PC-3 (cell line): ENCODE measurements around the gene RAD51D. TPM values are rescaled to one million over a fixed set of nuclear protein-coding genes. Genes with fewer than 3 reads are reported as not detected.

Experiments
- ATAC-seq: fragments of 200-7000 bp; cut with Tn5 transposase; 2 replicates; pipeline ENCODE4 v1.9.1; 2020; ENCODE audit warnings: mild to moderate bottlenecking, moderate library complexity
- BruUV-seq: library from RNA; stranded (reverse); fragments of 400-500 nt; replicated peaks from 2 replicates; lab custom pipeline; 2021; lab: Mats Ljungman, UMichigan
- CTCF ChIA-PET: fragments of 300-600 bp; sonication (Branson Sonifier 250); formaldehyde crosslinking; loops from one replicate; lab custom pipeline; 2022; ENCODE audit warnings: antibody characterized with exemption; lab: Charles Lee
- POLR2A ChIA-PET: fragments of 300-600 bp; sonication (Branson Sonifier 250); formaldehyde crosslinking; loops from one replicate; lab custom pipeline; 2022; ENCODE audit warnings: antibody characterized with exemption; ENCODE audit not compliant: unreplicated experiment; lab: Charles Lee
- DNase-seq: peaks from one replicate; pipeline ENCODE4 v3.0.0-alpha.2; 2015
- H2AFZ ChIP-seq: fragments of 300-600 bp; sonication (generic); 2 replicates; pipeline ENCODE4 v1.6.0; 2016; ENCODE audit warnings: antibody characterized with exemption, low read length
- H3F3A ChIP-seq: fragments of 300-600 bp; sonication (generic); one replicate; pipeline ENCODE4 v1.6.0; 2017; ENCODE audit warnings: antibody characterized with exemption, low read length, control low read depth, mild to moderate bottlenecking; ENCODE audit not compliant: unreplicated experiment
- H3K27ac ChIP-seq: fragments of 300-600 bp; sonication (generic); 2 replicates; pipeline ENCODE4 v1.5.1; 2016; ENCODE audit warnings: mild to moderate bottlenecking, low read length
- H3K27me3 ChIP-seq: fragments of 300-600 bp; sonication (generic); 2 replicates; pipeline ENCODE4 v1.6.1; 2016; ENCODE audit warnings: low read length, mixed read lengths
- H3K36me3 ChIP-seq: fragments of 300-600 bp; sonication (generic); 2 replicates; pipeline ENCODE4 v1.6.1; 2016; ENCODE audit warnings: low read depth, mixed run types, low read length, mixed read lengths
- H3K4me1 ChIP-seq: fragments of 300-600 bp; sonication (generic); 2 replicates; pipeline ENCODE4 v1.5.1; 2016; ENCODE audit warnings: low read length; ENCODE audit not compliant: insufficient read depth
- H3K4me2 ChIP-seq: fragments of 300-600 bp; sonication (generic); 2 replicates; pipeline ENCODE4 v1.6.0; 2016; ENCODE audit warnings: low read length
- H3K4me3 ChIP-seq: fragments of 300-600 bp; sonication (generic); 2 replicates; pipeline ENCODE4 v1.5.1; 2016; ENCODE audit warnings: mild to moderate bottlenecking, low read length, mixed read lengths
- H3K79me2 ChIP-seq: fragments of 300-600 bp; sonication (generic); 2 replicates; pipeline ENCODE4 v1.6.1; 2017; ENCODE audit warnings: low read length, mixed read lengths
- H3K9ac ChIP-seq: fragments of 300-600 bp; sonication (generic); 2 replicates; pipeline ENCODE4 v1.6.0; 2016; ENCODE audit warnings: mild to moderate bottlenecking, low read length
- H3K9me2 ChIP-seq: fragments of 300-600 bp; sonication (generic); replicated peaks from 2 replicates; pipeline ENCODE4 v1.6.1; 2016; ENCODE audit warnings: mixed run types, low read length, mixed read lengths
- H3K9me3 ChIP-seq: fragments of 300-600 bp; sonication (generic); 2 replicates; pipeline ENCODE4 v1.6.1; 2016; ENCODE audit warnings: low read length, mixed read lengths
- H4K20me1 ChIP-seq: fragments of 300-600 bp; sonication (generic); 2 replicates; pipeline ENCODE4 v1.6.1; 2016; ENCODE audit warnings: low read length, mixed read lengths
- EZH2 ChIP-seq: fragments of 300-600 bp; sonication (generic); IDR thresholded peaks from one replicate; pipeline ENCODE4 v1.6.1; 2017; ENCODE audit warnings: antibody characterized with exemption, mild to moderate bottlenecking, low read length; ENCODE audit not compliant: unreplicated experiment
- EZH2phosphoT487 ChIP-seq: fragments of 300-600 bp; sonication (generic); IDR thresholded peaks from 2 replicates; pipeline ENCODE4 v1.6.1; 2018; ENCODE audit warnings: mild to moderate bottlenecking, antibody characterized with exemption, low read length, borderline replicate concordance
- intact Hi-C: fragments of 100-400 bp; cut with micrococcal nuclease; formaldehyde crosslinking; loops from 2 replicates; pipeline ENCODE4 v1.9.0; 2023
- total RNA-seq: library from RNA; depleted of rRNA; stranded (reverse); fragments of >200 nt; gene quantifications from 2 replicates; pipeline ENCODE4 v1.2.3, GENCODE V29; 2014
- TF ChIP-seq, protein P1 (sequence below): fragments of 300-600 bp; sonication (generic); conservative IDR thresholded peaks from 2 replicates; pipeline ENCODE4 v1.5.1; 2017; ENCODE audit warnings: antibody characterized with exemption, low read depth, mild to moderate bottlenecking, low read length

The RAD51D gene
- total RNA-seq, 1 experiment from 2014 or later: 10.7 TPM

- H3K27ac ChIP-seq: no peak overlapping the region
- H3K4me1 ChIP-seq: no peaks in the 10 kb centered on the region
- no peak for TF ChIP-seq EZH2phosphoT487
- TF ChIP-seq, protein P1, sequence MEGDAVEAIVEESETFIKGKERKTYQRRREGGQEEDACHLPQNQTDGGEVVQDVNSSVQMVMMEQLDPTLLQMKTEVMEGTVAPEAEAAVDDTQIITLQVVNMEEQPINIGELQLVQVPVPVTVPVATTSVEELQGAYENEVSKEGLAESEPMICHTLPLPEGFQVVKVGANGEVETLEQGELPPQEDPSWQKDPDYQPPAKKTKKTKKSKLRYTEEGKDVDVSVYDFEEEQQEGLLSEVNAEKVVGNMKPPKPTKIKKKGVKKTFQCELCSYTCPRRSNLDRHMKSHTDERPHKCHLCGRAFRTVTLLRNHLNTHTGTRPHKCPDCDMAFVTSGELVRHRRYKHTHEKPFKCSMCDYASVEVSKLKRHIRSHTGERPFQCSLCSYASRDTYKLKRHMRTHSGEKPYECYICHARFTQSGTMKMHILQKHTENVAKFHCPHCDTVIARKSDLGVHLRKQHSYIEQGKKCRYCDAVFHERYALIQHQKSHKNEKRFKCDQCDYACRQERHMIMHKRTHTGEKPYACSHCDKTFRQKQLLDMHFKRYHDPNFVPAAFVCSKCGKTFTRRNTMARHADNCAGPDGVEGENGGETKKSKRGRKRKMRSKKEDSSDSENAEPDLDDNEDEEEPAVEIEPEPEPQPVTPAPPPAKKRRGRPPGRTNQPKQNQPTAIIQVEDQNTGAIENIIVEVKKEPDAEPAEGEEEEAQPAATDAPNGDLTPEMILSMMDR: no peak
- no peak for TF ChIP-seq EZH2
- BruUV-seq: TSS peak; percentile 14
- DNase-seq: no peak
- no peaks in the 10 kb centered on the region for H4K20me1 ChIP-seq
- intact Hi-C loops: no loop called here
- H3K4me2 ChIP-seq: no peak overlapping the region
- no peaks in the 10 kb centered on the region for H3K27me3 ChIP-seq
- H2AFZ ChIP-seq: no peak overlapping the region
- H3K36me3 ChIP-seq: peaks cover 8% of the 10 kb centered on the region
- H3K9me3 ChIP-seq: no peaks in the 10 kb centered on the region
- H3K4me3 ChIP-seq: no peak overlapping the region
- H3K9ac ChIP-seq: no peak overlapping the region
- no peak for ATAC-seq
- no peaks in the 10 kb centered on the region for H3K79me2 ChIP-seq
- no peaks in the 10 kb centered on the region for H3K9me2 ChIP-seq
- ChIA-PET CTCF (no interaction called here), POLR2A (no interaction called here)
- no peaks in the 10 kb centered on the region for H3F3A ChIP-seq
Observed at GRCh38 chr17:35129154-35129972, 9.7 kb upstream of the RAD51D start.

- BruUV-seq: no TSS peak
- intact Hi-C loops: no loop called here
- Histone ChIP-seq H2AFZ (no peak overlapping the region), H3K9ac (no peak overlapping the region), H3K27ac (no peak overlapping the region), H3K4me2 (no peak overlapping the region), H3K9me3 (no peaks in the 10 kb centered on the region), H3K36me3 (peaks cover 5% of the 10 kb centered on the region), H3K27me3 (no peaks in the 10 kb centered on the region), H3K4me1 (no peaks in the 10 kb centered on the region), H4K20me1 (no peaks in the 10 kb centered on the region), H3F3A (no peaks in the 10 kb centered on the region), H3K4me3 (no peak overlapping the region), H3K9me2 (no peaks in the 10 kb centered on the region), H3K79me2 (no peaks in the 10 kb centered on the region)
- ChIA-PET CTCF (no interaction called here), POLR2A (no interaction called here)
- DNase-seq (no peak), ATAC-seq (no peak)
- TF ChIP-seq EZH2phosphoT487 (no peak), EZH2 (no peak)
- TF ChIP-seq, protein P1: no peak
Observed at GRCh38 chr17:35127751-35128514, 8.3 kb upstream of the RAD51D start.

DNA sequence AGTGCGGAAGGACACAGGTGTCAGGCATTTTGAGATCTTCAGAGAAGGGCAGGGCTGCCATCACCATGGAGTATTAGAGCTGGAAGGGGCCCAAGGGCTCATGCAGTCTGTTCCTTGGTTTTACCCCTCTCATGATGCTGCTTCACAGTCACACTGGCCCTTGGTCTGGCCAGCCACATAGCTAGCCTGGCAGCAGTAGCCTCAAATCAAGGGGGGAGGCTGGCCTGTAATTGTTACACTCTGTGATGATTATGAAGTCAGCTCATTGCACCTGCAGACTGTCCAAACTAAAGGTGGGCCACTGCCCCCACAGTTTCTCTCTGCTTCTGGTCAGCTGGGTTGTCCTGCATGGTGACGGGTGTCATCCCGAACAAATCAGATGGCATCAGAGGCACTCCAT lies 1.7 kb upstream of the RAD51D start, which contains the start of gene FNDC8:
TSS of gene FNDC8 (plus strand) at position 301 of the 400 bp plus-strand sequence. CDS start at position 380, 79 bp downstream.
- Histone ChIP-seq H3K9me3 (no peaks in the 10 kb centered on the region), H3K27ac (no peak within 1 kb of the TSS), H3K27me3 (no peaks in the 10 kb centered on the region), H3K4me2 (no peak within 1 kb of the TSS), H3K9me2 (no peaks in the 10 kb centered on the region), H3F3A (no peaks in the 10 kb centered on the region), H3K9ac (no peak within 1 kb of the TSS), H2AFZ (no peak within 1 kb of the TSS), H3K4me1 (peaks cover 13% of the 10 kb centered on the region), H4K20me1 (no peaks in the 10 kb centered on the region), H3K79me2 (peaks cover 28% of the 10 kb centered on the region), H3K4me3 (no peak within 1 kb of the TSS), H3K36me3 (no peaks in the 10 kb centered on the region)
- no peak for DNase-seq
- intact Hi-C loops: no loop called here
- BruUV-seq: no TSS peak
- ChIA-PET POLR2A (no interaction called here), CTCF (interaction anchor here (0.5 kb wide), 1 partner anchor 128 kb away, joined by 3 read pairs; no protein-coding TSS in a partner anchor)
- TF ChIP-seq EZH2 (no peak), EZH2phosphoT487 (no peak)
- TF ChIP-seq, protein P1: no peak
- ATAC-seq: no peak
